ENCODE data around the gene PARD6G.

The PARD6G gene

GRCh38 chr18:80232710-80233109, 14.6 kb downstream of the PARD6G start:
- Histone ChIP-seq H2AFZ (ENCODE audit: insufficient read depth, low read length, poor library complexity) (no peak overlapping the region), H2BK5ac (ENCODE audit: low read depth, low read length, poor library complexity) (no peak overlapping the region), H2AK5ac (ENCODE audit: low read length) (no peak overlapping the region), H3K36me3 (ENCODE audit: control insufficient read depth in 1 of 2, insufficient read depth in 2 of 2, low read length in 2 of 2) (no peaks in the 10 kb centered on the region), H3K4ac (ENCODE audit: low read depth, low read length) (no peak overlapping the region), H3K27me3 (ENCODE audit: insufficient read depth, low read length) (no peaks in the 10 kb centered on the region), H3K79me2 (ENCODE audit: control insufficient read depth, insufficient read depth, low read length, poor library complexity) (no peaks in the 10 kb centered on the region), H4K12ac (ENCODE audit: low read depth, low read length) (no peak overlapping the region), H2BK120ac (ENCODE audit: insufficient read depth, low read length, poor library complexity) (no peak overlapping the region), H4K91ac (ENCODE audit: low read depth, low read length) (no peak overlapping the region), H3K4me2 (ENCODE audit: low read length) (no peak overlapping the region), H3K18ac (ENCODE audit: low read length) (no peak overlapping the region), H3K79me1 (ENCODE audit: low read length) (no peaks in the 10 kb centered on the region), H3K9me3 (ENCODE audit: insufficient read depth, low read depth, low read length) (no peaks in the 10 kb centered on the region), H2BK12ac (ENCODE audit: low read length) (no peak overlapping the region), H3K9ac (ENCODE audit: low read length) (no peak overlapping the region), H3K23ac (ENCODE audit: low read length) (no peak overlapping the region), H4K8ac (ENCODE audit: low read depth, low read length) (no peak overlapping the region), H3K27ac (ENCODE audit: low read depth, low read length) (no peak overlapping the region), H3K4me3 (ENCODE audit: low read depth, low read length) (no peak overlapping the region), H3K14ac (ENCODE audit: low read length) (no peak overlapping the region), H3K4me1 (ENCODE audit: control insufficient read depth in 1 of 2, insufficient read depth in 2 of 2, low read length in 2 of 2) (no peaks in the 10 kb centered on the region)
- no CpG with 5 or more reads among the region's 4 CpGs for WGBS (ENCODE audit: extremely low coverage, insufficient coverage, insufficient read length)
- no peak for DNase-seq

GRCh38 chr18:80232030-80232429, 15.3 kb downstream of the PARD6G start:
- Histone ChIP-seq H3K79me2 (ENCODE audit: control insufficient read depth, insufficient read depth, low read length, poor library complexity) (no peaks in the 10 kb centered on the region), H3K4me3 (ENCODE audit: low read depth, low read length) (no peak overlapping the region), H3K14ac (ENCODE audit: low read length) (no peak overlapping the region), H3K4me2 (ENCODE audit: low read length) (no peak overlapping the region), H3K4me1 (ENCODE audit: control insufficient read depth in 1 of 2, insufficient read depth in 2 of 2, low read length in 2 of 2) (no peaks in the 10 kb centered on the region), H3K9me3 (ENCODE audit: insufficient read depth, low read depth, low read length) (no peaks in the 10 kb centered on the region), H3K27ac (ENCODE audit: low read depth, low read length) (no peak overlapping the region), H2BK120ac (ENCODE audit: insufficient read depth, low read length, poor library complexity) (no peak overlapping the region), H2BK12ac (ENCODE audit: low read length) (no peak overlapping the region), H3K18ac (ENCODE audit: low read length) (no peak overlapping the region), H3K9ac (ENCODE audit: low read length) (no peak overlapping the region), H4K91ac (ENCODE audit: low read depth, low read length) (no peak overlapping the region), H3K23ac (ENCODE audit: low read length) (no peak overlapping the region), H3K79me1 (ENCODE audit: low read length) (no peaks in the 10 kb centered on the region), H4K8ac (ENCODE audit: low read depth, low read length) (no peak overlapping the region), H3K27me3 (ENCODE audit: insufficient read depth, low read length) (no peaks in the 10 kb centered on the region), H4K12ac (ENCODE audit: low read depth, low read length) (no peak overlapping the region), H3K4ac (ENCODE audit: low read depth, low read length) (no peak overlapping the region), H3K36me3 (ENCODE audit: control insufficient read depth in 1 of 2, insufficient read depth in 2 of 2, low read length in 2 of 2) (no peaks in the 10 kb centered on the region), H2AK5ac (ENCODE audit: low read length) (no peak overlapping the region), H2AFZ (ENCODE audit: insufficient read depth, low read length, poor library complexity) (no peak overlapping the region), H2BK5ac (ENCODE audit: low read depth, low read length, poor library complexity) (no peak overlapping the region)
- no peak for DNase-seq
- WGBS (ENCODE audit: extremely low coverage, insufficient coverage, insufficient read length): no CpG with 5 or more reads among the region's 5 CpGs

GRCh38 chr18:80231616-80232015, 15.7 kb downstream of the PARD6G start:
- H3K9me3 ChIP-seq (ENCODE audit: insufficient read depth, low read depth, low read length): no peaks in the 10 kb centered on the region
- no peak overlapping the region for H3K4ac ChIP-seq (ENCODE audit: low read depth, low read length)
- no peak for DNase-seq
- no peak overlapping the region for H2BK120ac ChIP-seq (ENCODE audit: insufficient read depth, low read length, poor library complexity)
- no CpG with 5 or more reads among the region's 7 CpGs for WGBS (ENCODE audit: extremely low coverage, insufficient coverage, insufficient read length)
- H2AK5ac ChIP-seq (ENCODE audit: low read length): no peak overlapping the region
- no peaks in the 10 kb centered on the region for H3K36me3 ChIP-seq (ENCODE audit: control insufficient read depth in 1 of 2, insufficient read depth in 2 of 2, low read length in 2 of 2)
- no peaks in the 10 kb centered on the region for H3K79me1 ChIP-seq (ENCODE audit: low read length)
- no peak overlapping the region for H4K12ac ChIP-seq (ENCODE audit: low read depth, low read length)
- H2BK5ac ChIP-seq (ENCODE audit: low read depth, low read length, poor library complexity): no peak overlapping the region
- no peak overlapping the region for H2BK12ac ChIP-seq (ENCODE audit: low read length)
- H4K91ac ChIP-seq (ENCODE audit: low read depth, low read length): no peak overlapping the region
- no peak overlapping the region for H3K18ac ChIP-seq (ENCODE audit: low read length)
- no peak overlapping the region for H3K4me2 ChIP-seq (ENCODE audit: low read length)
- no peak overlapping the region for H3K9ac ChIP-seq (ENCODE audit: low read length)
- no peak overlapping the region for H2AFZ ChIP-seq (ENCODE audit: insufficient read depth, low read length, poor library complexity)
- no peaks in the 10 kb centered on the region for H3K27me3 ChIP-seq (ENCODE audit: insufficient read depth, low read length)
- H3K27ac ChIP-seq (ENCODE audit: low read depth, low read length): no peak overlapping the region
- no peaks in the 10 kb centered on the region for H3K4me1 ChIP-seq (ENCODE audit: control insufficient read depth in 1 of 2, insufficient read depth in 2 of 2, low read length in 2 of 2)
- no peak overlapping the region for H3K4me3 ChIP-seq (ENCODE audit: low read depth, low read length)
- H3K79me2 ChIP-seq (ENCODE audit: control insufficient read depth, insufficient read depth, low read length, poor library complexity): no peaks in the 10 kb centered on the region
- H3K23ac ChIP-seq (ENCODE audit: low read length): no peak overlapping the region
- H3K14ac ChIP-seq (ENCODE audit: low read length): no peak overlapping the region
- H4K8ac ChIP-seq (ENCODE audit: low read depth, low read length): no peak overlapping the region

- no peaks in the 10 kb centered on the region for H3K36me3 ChIP-seq (ENCODE audit: control insufficient read depth in 1 of 2, insufficient read depth in 2 of 2, low read length in 2 of 2)
- no peaks in the 10 kb centered on the region for H3K79me1 ChIP-seq (ENCODE audit: low read length)
- no peaks in the 10 kb centered on the region for H3K27me3 ChIP-seq (ENCODE audit: insufficient read depth, low read length)
- no peak overlapping the region for H4K91ac ChIP-seq (ENCODE audit: low read depth, low read length)
- H4K12ac ChIP-seq (ENCODE audit: low read depth, low read length): no peak overlapping the region
- H2AFZ ChIP-seq (ENCODE audit: insufficient read depth, low read length, poor library complexity): no peak overlapping the region
- H2BK12ac ChIP-seq (ENCODE audit: low read length): no peak overlapping the region
- H2AK5ac ChIP-seq (ENCODE audit: low read length): no peak overlapping the region
- no peaks in the 10 kb centered on the region for H3K79me2 ChIP-seq (ENCODE audit: control insufficient read depth, insufficient read depth, low read length, poor library complexity)
- no peak overlapping the region for H3K14ac ChIP-seq (ENCODE audit: low read length)
- H4K8ac ChIP-seq (ENCODE audit: low read depth, low read length): no peak overlapping the region
- H3K9ac ChIP-seq (ENCODE audit: low read length): no peak overlapping the region
- no peak overlapping the region for H3K4me3 ChIP-seq (ENCODE audit: low read depth, low read length)
- no peaks in the 10 kb centered on the region for H3K9me3 ChIP-seq (ENCODE audit: insufficient read depth, low read depth, low read length)
- no peak overlapping the region for H3K4me2 ChIP-seq (ENCODE audit: low read length)
- no CpG with 5 or more reads among the region's 8 CpGs for WGBS (ENCODE audit: extremely low coverage, insufficient coverage, insufficient read length)
- DNase-seq: no peak
- no peak overlapping the region for H3K23ac ChIP-seq (ENCODE audit: low read length)
- no peak overlapping the region for H2BK120ac ChIP-seq (ENCODE audit: insufficient read depth, low read length, poor library complexity)
- H2BK5ac ChIP-seq (ENCODE audit: low read depth, low read length, poor library complexity): no peak overlapping the region
- no peak overlapping the region for H3K27ac ChIP-seq (ENCODE audit: low read depth, low read length)
- no peak overlapping the region for H3K4ac ChIP-seq (ENCODE audit: low read depth, low read length)
- H3K18ac ChIP-seq (ENCODE audit: low read length): no peak overlapping the region
- no peaks in the 10 kb centered on the region for H3K4me1 ChIP-seq (ENCODE audit: control insufficient read depth in 1 of 2, insufficient read depth in 2 of 2, low read length in 2 of 2)
Observed at GRCh38 chr18:80231151-80231550, 16.2 kb downstream of the PARD6G start.

All from trophoblast cell (in vitro differentiated cells and primary cell).